ENCODE measurements around the gene RND1. TPM values are rescaled to one million over a fixed set of nuclear protein-coding genes. Genes with fewer than 3 reads are reported as not detected.

Gene RND1
- total and polyA plus RNA-seq, 2 of the 13 experiments (the other 11 are each of a cell fraction or from before 2014, with no cell fraction given): 1.8 to 1.9 TPM

- TF ChIP-seq CCAR2 (optimal IDR thresholded peaks at IDR 0.05; ENCODE audit: low read depth, low read length) (no peak), SATB2 (CRISPR knock-in tag; IDR thresholded peaks at IDR 0.05) (no peak), ZBTB7A (CRISPR knock-in tag; IDR thresholded peaks at IDR 0.05) (no peak), ZNF737 (CRISPR knock-in tag; IDR thresholded peaks at IDR 0.05; ENCODE audit: borderline replicate concordance) (no peak), ZNF580 (CRISPR knock-in tag; IDR thresholded peaks at IDR 0.05; ENCODE audit: borderline replicate concordance, low read depth) (peak; percentile 86), ZNF451 (CRISPR knock-in tag; IDR thresholded peaks at IDR 0.05) (no peak), NCOA5 (CRISPR knock-in tag; IDR thresholded peaks at IDR 0.05) (no peak), E2F5 (CRISPR knock-in tag; conservative IDR thresholded peaks at IDR 0.05) (no peak), PPARG (CRISPR knock-in tag; conservative IDR thresholded peaks at IDR 0.05) (no peak; the same call in 1 of the 2 replicates), ZBTB10 (CRISPR knock-in tag; IDR thresholded peaks at IDR 0.05; ENCODE audit: borderline replicate concordance) (no peak), ZBTB34 (CRISPR knock-in tag; IDR thresholded peaks at IDR 0.05) (peak; percentile 60; the same call in 1 of the 2 replicates), SNRNP70 (IDR thresholded peaks at IDR 0.05; ENCODE audit: low read depth, low read length) (no peak), TP53 (CRISPR knock-in tag; conservative IDR thresholded peaks at IDR 0.05) (no peak), KAT2B (IDR thresholded peaks at IDR 0.05; ENCODE audit: borderline replicate concordance, low read depth, low read length) (no peak)
- TF ChIP-seq, protein P1, sequence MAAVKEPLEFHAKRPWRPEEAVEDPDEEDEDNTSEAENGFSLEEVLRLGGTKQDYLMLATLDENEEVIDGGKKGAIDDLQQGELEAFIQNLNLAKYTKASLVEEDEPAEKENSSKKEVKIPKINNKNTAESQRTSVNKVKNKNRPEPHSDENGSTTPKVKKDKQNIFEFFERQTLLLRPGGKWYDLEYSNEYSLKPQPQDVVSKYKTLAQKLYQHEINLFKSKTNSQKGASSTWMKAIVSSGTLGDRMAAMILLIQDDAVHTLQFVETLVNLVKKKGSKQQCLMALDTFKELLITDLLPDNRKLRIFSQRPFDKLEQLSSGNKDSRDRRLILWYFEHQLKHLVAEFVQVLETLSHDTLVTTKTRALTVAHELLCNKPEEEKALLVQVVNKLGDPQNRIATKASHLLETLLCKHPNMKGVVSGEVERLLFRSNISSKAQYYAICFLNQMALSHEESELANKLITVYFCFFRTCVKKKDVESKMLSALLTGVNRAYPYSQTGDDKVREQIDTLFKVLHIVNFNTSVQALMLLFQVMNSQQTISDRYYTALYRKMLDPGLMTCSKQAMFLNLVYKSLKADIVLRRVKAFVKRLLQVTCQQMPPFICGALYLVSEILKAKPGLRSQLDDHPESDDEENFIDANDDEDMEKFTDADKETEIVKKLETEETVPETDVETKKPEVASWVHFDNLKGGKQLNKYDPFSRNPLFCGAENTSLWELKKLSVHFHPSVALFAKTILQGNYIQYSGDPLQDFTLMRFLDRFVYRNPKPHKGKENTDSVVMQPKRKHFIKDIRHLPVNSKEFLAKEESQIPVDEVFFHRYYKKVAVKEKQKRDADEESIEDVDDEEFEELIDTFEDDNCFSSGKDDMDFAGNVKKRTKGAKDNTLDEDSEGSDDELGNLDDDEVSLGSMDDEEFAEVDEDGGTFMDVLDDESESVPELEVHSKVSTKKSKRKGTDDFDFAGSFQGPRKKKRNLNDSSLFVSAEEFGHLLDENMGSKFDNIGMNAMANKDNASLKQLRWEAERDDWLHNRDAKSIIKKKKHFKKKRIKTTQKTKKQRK (IDR thresholded peaks at IDR 0.05; ENCODE audit: low read length): no peak
- TF ChIP-seq, protein P2, sequence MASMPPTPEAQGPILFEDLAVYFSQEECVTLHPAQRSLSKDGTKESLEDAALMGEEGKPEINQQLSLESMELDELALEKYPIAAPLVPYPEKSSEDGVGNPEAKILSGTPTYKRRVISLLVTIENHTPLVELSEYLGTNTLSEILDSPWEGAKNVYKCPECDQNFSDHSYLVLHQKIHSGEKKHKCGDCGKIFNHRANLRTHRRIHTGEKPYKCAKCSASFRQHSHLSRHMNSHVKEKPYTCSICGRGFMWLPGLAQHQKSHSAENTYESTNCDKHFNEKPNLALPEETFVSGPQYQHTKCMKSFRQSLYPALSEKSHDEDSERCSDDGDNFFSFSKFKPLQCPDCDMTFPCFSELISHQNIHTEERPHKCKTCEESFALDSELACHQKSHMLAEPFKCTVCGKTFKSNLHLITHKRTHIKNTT (CRISPR knock-in tag; IDR thresholded peaks at IDR 0.05): no peak
- TF ChIP-seq, protein P3, sequence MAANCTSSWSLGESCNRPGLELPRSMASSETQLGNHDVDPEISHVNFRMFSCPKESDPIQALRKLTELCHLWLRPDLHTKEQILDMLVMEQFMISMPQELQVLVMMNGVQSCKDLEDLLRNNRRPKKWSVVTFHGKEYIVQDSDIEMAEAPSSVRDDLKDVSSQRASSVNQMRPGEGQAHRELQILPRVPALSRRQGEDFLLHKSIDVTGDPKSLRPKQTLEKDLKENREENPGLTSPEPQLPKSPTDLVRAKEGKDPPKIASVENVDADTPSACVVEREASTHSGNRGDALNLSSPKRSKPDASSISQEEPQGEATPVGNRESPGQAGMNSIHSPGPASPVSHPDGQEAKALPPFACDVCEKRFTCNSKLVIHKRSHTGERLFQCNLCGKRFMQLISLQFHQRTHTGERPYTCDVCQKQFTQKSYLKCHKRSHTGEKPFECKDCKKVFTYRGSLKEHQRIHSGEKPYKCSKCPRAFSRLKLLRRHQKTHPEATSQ (CRISPR knock-in tag; IDR thresholded peaks at IDR 0.05; ENCODE audit: borderline replicate concordance): 0 out of 2 replicates have a peak, but pooled peaks have one; percentile 59
Observed at GRCh38 chr12:48865281-48866051, at the start of gene RND1 (continued).

Data from HepG2 (cell line).